HG03066 (cell line): ENCODE data around the gene RER1.

Experiments used
- ATAC-seq: cut with Tn5 transposase; IDR thresholded peaks from one replicate; pipeline ENCODE4 v1.9.1; 2021; ENCODE audit warnings: low read depth; ENCODE audit not compliant: unreplicated experiment

RER1 gene

GRCh38 chr1:2386636-2387611 lies 4.7 kb upstream of the RER1 start:
- no peak for ATAC-seq

- no peak for ATAC-seq
Observed at GRCh38 chr1:2388004-2388913, 3.4 kb upstream of the RER1 start.

GRCh38 chr1:2389644-2390043 lies 2.0 kb upstream of the RER1 start:
- ATAC-seq = no peak

GRCh38 chr1:2391931-2392509 lies 379 bp downstream of the RER1 start:
- ATAC-seq = peak; percentile 12

- no peak for ATAC-seq
Observed at GRCh38 chr1:2392686-2393085, 1.0 kb downstream of the RER1 start.

GRCh38 chr1:2393471-2393877 lies 1.8 kb downstream of the RER1 start:
- no peak for ATAC-seq

GRCh38 chr1:2394220-2394619 lies 2.6 kb downstream of the RER1 start:
- ATAC-seq = no peak

- ATAC-seq = no peak
Observed at GRCh38 chr1:2394761-2395160, 3.1 kb downstream of the RER1 start.

- ATAC-seq = no peak
Observed at GRCh38 chr1:2395245-2395644, 3.6 kb downstream of the RER1 start.

- ATAC-seq = no peak
Observed at GRCh38 chr1:2396059-2396458, 4.4 kb downstream of the RER1 start.

- ATAC-seq = no peak
Observed at GRCh38 chr1:2396476-2396875, 4.8 kb downstream of the RER1 start.

GRCh38 chr1:2397007-2397679 lies 5.5 kb downstream of the RER1 start:
- no peak for ATAC-seq

- ATAC-seq = no peak
Observed at GRCh38 chr1:2398871-2399270, 7.2 kb downstream of the RER1 start.

GRCh38 chr1:2399890-2400575 lies 8.4 kb downstream of the RER1 start:
- ATAC-seq = no peak

- ATAC-seq = no peak
Observed at GRCh38 chr1:2400576-2400909, 8.9 kb downstream of the RER1 start.

GRCh38 chr1:2400950-2401649 lies 9.5 kb downstream of the RER1 start:
- no peak for ATAC-seq

GRCh38 chr1:2402420-2402819 lies 10.8 kb downstream of the RER1 start:
- no peak for ATAC-seq

- ATAC-seq = no peak
Observed at GRCh38 chr1:2403273-2403672, 11.6 kb downstream of the RER1 start.

GRCh38 chr1:2404142-2404889 lies 12.7 kb downstream of the RER1 start:
- no peak for ATAC-seq
